IPS-18a (cell line): ENCODE results near the gene HK1.
A peak's percentile ranks its signal among the peaks of the same experiment; 100 is the strongest.
"Not testable (repeated sequence)": the region's sequence is repeated elsewhere in the genome, so short reads cannot be mapped to it uniquely, and the experiment has no call there.

Source experiments
- H3K27ac ChIP-seq: one replicate; pipeline ENCODE4 v1.5.1; 2013; ENCODE audit warnings: low read length
- H3K27me3 ChIP-seq: one replicate; pipeline ENCODE4 v1.6.1; 2013; ENCODE audit warnings: mild to moderate bottlenecking, low read length; ENCODE audit not compliant: control insufficient read depth, insufficient read depth
- H3K36me3 ChIP-seq: one replicate; pipeline ENCODE4 v1.6.1; 2013; ENCODE audit warnings: low read depth, low read length; ENCODE audit not compliant: control insufficient read depth
- H3K4me1 ChIP-seq: one replicate; pipeline ENCODE4 v1.6.1; 2013; ENCODE audit warnings: low read depth, low read length; ENCODE audit not compliant: control insufficient read depth
- H3K4me3 ChIP-seq: one replicate; pipeline ENCODE4 v1.5.1; 2013; ENCODE audit warnings: low read length
- H3K9ac ChIP-seq: one replicate; pipeline ENCODE4 v1.6.1; 2013; ENCODE audit warnings: mild to moderate bottlenecking, low read length, moderate library complexity
- H3K9me3 ChIP-seq: one replicate; pipeline ENCODE4 v1.6.1; 2013; ENCODE audit warnings: low read depth, low read length; ENCODE audit not compliant: control insufficient read depth

Gene HK1

GRCh38 chr10:69331161-69331560 is 52.9 kb downstream of the HK1 start:
- H3K4me3 ChIP-seq = no peak overlapping the region
- H3K9ac ChIP-seq = no peak overlapping the region
- H3K27me3 ChIP-seq = no peaks in the 10 kb centered on the region
- no peaks in the 10 kb centered on the region for H3K36me3 ChIP-seq
- H3K4me1 ChIP-seq = peaks cover 48% of the 10 kb centered on the region
- no peaks in the 10 kb centered on the region for H3K9me3 ChIP-seq
- no peak overlapping the region for H3K27ac ChIP-seq

- Histone ChIP-seq H3K36me3 (no peaks in the 10 kb centered on the region), H3K9ac (no peak overlapping the region), H3K9me3 (no peaks in the 10 kb centered on the region), H3K27me3 (no peaks in the 10 kb centered on the region), H3K4me1 (peaks cover 44% of the 10 kb centered on the region), H3K4me3 (no peak overlapping the region), H3K27ac (no peak overlapping the region)
Observed at GRCh38 chr10:69332278-69333010, 54.1 kb downstream of the HK1 start.

- no peak overlapping the region for H3K9ac ChIP-seq
- H3K4me1 ChIP-seq = peaks cover 44% of the 10 kb centered on the region
- H3K27me3 ChIP-seq = no peaks in the 10 kb centered on the region
- H3K4me3 ChIP-seq = no peak overlapping the region
- no peaks in the 10 kb centered on the region for H3K36me3 ChIP-seq
- no peak overlapping the region for H3K27ac ChIP-seq
- H3K9me3 ChIP-seq = no peaks in the 10 kb centered on the region
Observed at GRCh38 chr10:69333205-69333604, 54.9 kb downstream of the HK1 start.

GRCh38 chr10:69333865-69334301 is 55.6 kb downstream of the HK1 start:
- not testable (repeated sequence) for H3K9ac ChIP-seq

GRCh38 chr10:69334302-69335062 is 56.2 kb downstream of the HK1 start:
- H3K4me1 ChIP-seq = peaks cover 44% of the 10 kb centered on the region
- H3K4me3 ChIP-seq = no peak overlapping the region
- no peak overlapping the region for H3K9ac ChIP-seq
- no peaks in the 10 kb centered on the region for H3K27me3 ChIP-seq
- no peaks in the 10 kb centered on the region for H3K36me3 ChIP-seq
- H3K9me3 ChIP-seq = no peaks in the 10 kb centered on the region
- H3K27ac ChIP-seq = no peak overlapping the region

More at GRCh38 chr10:69333865-69334301, 55.6 kb downstream of the HK1 start:
- not testable (repeated sequence) for H3K4me3 ChIP-seq, H3K27ac ChIP-seq, H3K36me3 ChIP-seq, H3K9me3 ChIP-seq, H3K27me3 ChIP-seq
- H3K4me1 ChIP-seq = peaks cover 43% of the 10 kb centered on the region

GRCh38 chr10:69335063-69335587 is 56.8 kb downstream of the HK1 start:
- no peaks in the 10 kb centered on the region for H3K27me3 ChIP-seq
- H3K36me3 ChIP-seq = no peaks in the 10 kb centered on the region
- H3K4me3 ChIP-seq = no peak overlapping the region
- no peak overlapping the region for H3K9ac ChIP-seq
- H3K4me1 ChIP-seq = peaks cover 42% of the 10 kb centered on the region
- no peaks in the 10 kb centered on the region for H3K9me3 ChIP-seq
- H3K27ac ChIP-seq = no peak overlapping the region

GRCh38 chr10:69335613-69336012 is 57.3 kb downstream of the HK1 start:
- no peak overlapping the region for H3K4me3 ChIP-seq
- no peaks in the 10 kb centered on the region for H3K36me3 ChIP-seq
- H3K9ac ChIP-seq = no peak overlapping the region
- no peaks in the 10 kb centered on the region for H3K27me3 ChIP-seq
- no peaks in the 10 kb centered on the region for H3K9me3 ChIP-seq
- H3K27ac ChIP-seq = no peak overlapping the region
- peaks cover 37% of the 10 kb centered on the region for H3K4me1 ChIP-seq

- no peaks in the 10 kb centered on the region for H3K27me3 ChIP-seq
- no peaks in the 10 kb centered on the region for H3K9me3 ChIP-seq
- H3K4me1 ChIP-seq = peaks cover 36% of the 10 kb centered on the region
- no peaks in the 10 kb centered on the region for H3K36me3 ChIP-seq
- H3K4me3 ChIP-seq = no peak overlapping the region
- H3K27ac ChIP-seq = no peak overlapping the region
- H3K9ac ChIP-seq = no peak overlapping the region
Observed at GRCh38 chr10:69336952-69337295, 58.6 kb downstream of the HK1 start.

GRCh38 chr10:69337296-69338132 is 59.2 kb downstream of the HK1 start:
- H3K36me3 ChIP-seq = no peaks in the 10 kb centered on the region
- no peaks in the 10 kb centered on the region for H3K9me3 ChIP-seq
- peak overlapping the region; percentile 37 for H3K27ac ChIP-seq
- H3K27me3 ChIP-seq = no peaks in the 10 kb centered on the region
- H3K4me1 ChIP-seq = peaks cover 36% of the 10 kb centered on the region
- no peak overlapping the region for H3K9ac ChIP-seq
- H3K4me3 ChIP-seq = peak overlapping the region; percentile 6

- Histone ChIP-seq H3K4me1 (peaks cover 30% of the 10 kb centered on the region), H3K9ac (no peak overlapping the region), H3K27me3 (no peaks in the 10 kb centered on the region), H3K27ac (no peak overlapping the region), H3K36me3 (no peaks in the 10 kb centered on the region), H3K9me3 (no peaks in the 10 kb centered on the region), H3K4me3 (no peak overlapping the region)
Observed at GRCh38 chr10:69338133-69338456, 59.8 kb downstream of the HK1 start.
